Middle frontal gyrus (tissue), 1 donor: ENCODE data around the gene GLOD5.

Source experiments
- DNase-seq: peaks from one replicate; pipeline ENCODE4 v3.0.0-alpha.2; 2015; ENCODE audit warnings: low spot score; ENCODE audit errors: extremely low spot score

The GLOD5 gene

GRCh38 chrX:48761674-48762471 lies at the start of gene GLOD5:
TSS of gene GLOD5 (plus strand) at chrX:48761747. CDS start at chrX:48761791, 44 bp downstream.
- no peak for DNase-seq

- no peak for DNase-seq
These were observed 49.5 kb upstream of the GLOD5 start for GRCh38 chrX:48711929-48712505.

- no peak for DNase-seq
These were observed 47.7 kb upstream of the GLOD5 start for GRCh38 chrX:48713847-48714246.

GRCh38 chrX:48714573-48714972 lies 47.0 kb upstream of the GLOD5 start:
- no peak for DNase-seq

GRCh38 chrX:48715072-48715471 lies 46.5 kb upstream of the GLOD5 start:
- no peak for DNase-seq

- DNase-seq = no peak
These were observed 45.6 kb upstream of the GLOD5 start for GRCh38 chrX:48715876-48716502.

- DNase-seq = no peak
These were observed 41.6 kb upstream of the GLOD5 start for GRCh38 chrX:48719958-48720357.

- no peak for DNase-seq
These were observed 40.8 kb upstream of the GLOD5 start for GRCh38 chrX:48720577-48721250.

- DNase-seq = no peak
These were observed 39.6 kb upstream of the GLOD5 start for GRCh38 chrX:48721916-48722315.

- no peak for DNase-seq
These were observed 35.0 kb upstream of the GLOD5 start for GRCh38 chrX:48726596-48726995.

GRCh38 chrX:48728653-48729052 lies 32.9 kb upstream of the GLOD5 start:
- no peak for DNase-seq

GRCh38 chrX:48736303-48736702 lies 25.2 kb upstream of the GLOD5 start:
- DNase-seq = no peak

- DNase-seq = no peak
These were observed 24.7 kb upstream of the GLOD5 start for GRCh38 chrX:48736878-48737212.

GRCh38 chrX:48737213-48737938 lies 24.2 kb upstream of the GLOD5 start:
- peak; percentile 91 for DNase-seq

GRCh38 chrX:48737940-48738339 lies 23.6 kb upstream of the GLOD5 start:
- DNase-seq = no peak

- DNase-seq = no peak
These were observed 19.7 kb upstream of the GLOD5 start for GRCh38 chrX:48741834-48742233.

- no peak for DNase-seq
These were observed 16.3 kb upstream of the GLOD5 start for GRCh38 chrX:48745222-48745621.

- DNase-seq = no peak
These were observed 14.0 kb upstream of the GLOD5 start for GRCh38 chrX:48747415-48748016.

GRCh38 chrX:48749182-48749581 lies 12.4 kb upstream of the GLOD5 start:
- DNase-seq = no peak

GRCh38 chrX:48751343-48751742 lies 10.2 kb upstream of the GLOD5 start:
- DNase-seq = no peak

- DNase-seq = no peak
These were observed 9.0 kb upstream of the GLOD5 start for GRCh38 chrX:48752498-48752897.
